ENCODE results near the gene CYP19A1. TPM values are rescaled to one million over a fixed set of nuclear protein-coding genes. Genes with fewer than 3 reads are reported as not detected.
A peak's percentile ranks its signal among the peaks of the same experiment; 100 is the strongest.

The CYP19A1 gene
- total RNA-seq, 1 donor from 2014 or later: 0.55 TPM

GRCh38 chr15:51180011-51180410 lies 158.4 kb downstream of the CYP19A1 start:
- intact Hi-C loops (cut with micrococcal nuclease): no loop called here
- no peak for ATAC-seq
- DNase-seq: no peak

GRCh38 chr15:51172193-51172592 lies 166.2 kb downstream of the CYP19A1 start:
- ATAC-seq: peak; percentile 95
- intact Hi-C loops (cut with micrococcal nuclease): no loop called here
- DNase-seq: no peak

- DNase-seq: no peak
- peak; percentile 68 for ATAC-seq
- intact Hi-C loops (cut with micrococcal nuclease): no loop called here
These were observed 166.8 kb downstream of the CYP19A1 start for GRCh38 chr15:51171634-51171932.

GRCh38 chr15:51170882-51171633 lies 167.3 kb downstream of the CYP19A1 start:
- no peak for DNase-seq
- intact Hi-C loops (cut with micrococcal nuclease): no loop called here
- ATAC-seq: peak; percentile 45

- ATAC-seq: no peak
- no peak for DNase-seq
- intact Hi-C loops (cut with micrococcal nuclease): no loop called here
These were observed 169.7 kb downstream of the CYP19A1 start for GRCh38 chr15:51168700-51169099.

- DNase-seq (no peak), ATAC-seq (no peak)
- intact Hi-C loops (cut with micrococcal nuclease): no loop called here
These were observed 174.6 kb downstream of the CYP19A1 start for GRCh38 chr15:51163843-51164242.

GRCh38 chr15:51162865-51163762 lies 175.3 kb downstream of the CYP19A1 start:
- intact Hi-C loops (cut with micrococcal nuclease): no loop called here
- peak; percentile 97 for ATAC-seq
- DNase-seq: peak; percentile 66

GRCh38 chr15:51161491-51162220 lies 176.7 kb downstream of the CYP19A1 start:
- intact Hi-C loops (cut with micrococcal nuclease): no loop called here
- DNase-seq (no peak), ATAC-seq (no peak)

GRCh38 chr15:51160484-51160883 lies 177.9 kb downstream of the CYP19A1 start:
- DNase-seq (no peak), ATAC-seq (no peak)
- intact Hi-C loops (cut with micrococcal nuclease): no loop called here

Small RNA genes within 50 kb of the gene (microRNA-seq; reads per million reads assigned to microRNA genes)
- gene MIR4713 (ENCODE audit: borderline number of aligned reads) (not detected), gene MIR7973-1 (ENCODE audit: borderline number of aligned reads) (not detected), gene MIR7973-2 (ENCODE audit: borderline number of aligned reads) (not detected)

Other genes with a start within 250 kb of the CYP19A1 start
- 4.9 TPM for gene TNFAIP8L3, start 243.7 kb downstream of the CYP19A1 start, total RNA-seq
- gene GLDN, start 3.1 kb upstream of the CYP19A1 start, total RNA-seq: 10.8 TPM

Measured in left ventricle myocardium superior (tissue), 1 donor.